Ishikawa (cell line): Measurements from ENCODE around the gene TRPV5.

Source experiments
- CEBPB ChIP-seq: IDR thresholded peaks from 2 replicates; pipeline ENCODE4 v1.6.1; 2012
- CREB1 ChIP-seq: IDR thresholded peaks from 2 replicates; pipeline ENCODE4 v1.6.1; 2012; ENCODE audit warnings: low read depth
- EGR1 ChIP-seq: IDR thresholded peaks from 2 replicates; pipeline ENCODE4 v1.6.1; 2012
- EP300 ChIP-seq: IDR thresholded peaks from 2 replicates; pipeline ENCODE4 v1.6.1; 2012; ENCODE audit warnings: borderline replicate concordance
- FOXM1 ChIP-seq: IDR thresholded peaks from 2 replicates; pipeline ENCODE4 v1.6.1; 2012; ENCODE audit warnings: low read depth, borderline replicate concordance
- MAX ChIP-seq: IDR thresholded peaks from 2 replicates; pipeline ENCODE4 v1.6.1; 2012
- NFIC ChIP-seq: IDR thresholded peaks from 2 replicates; pipeline ENCODE4 v1.6.1; 2012
- RAD21 ChIP-seq: IDR thresholded peaks from 2 replicates; pipeline ENCODE4 v1.6.1; 2012; ENCODE audit warnings: low read depth
- REST ChIP-seq: IDR thresholded peaks from 2 replicates; pipeline ENCODE4 v1.6.1; 2012; ENCODE audit warnings: low read depth, mild to moderate bottlenecking
- TAF1 ChIP-seq: IDR thresholded peaks from 2 replicates; pipeline ENCODE4 v1.6.1; 2012; ENCODE audit warnings: low read depth, mild to moderate bottlenecking
- TCF12 ChIP-seq: IDR thresholded peaks from 2 replicates; pipeline ENCODE4 v1.6.1; 2012; ENCODE audit warnings: low read depth
- TEAD4 ChIP-seq: IDR thresholded peaks from 2 replicates; pipeline ENCODE4 v1.6.1; 2012
- USF1 ChIP-seq: IDR thresholded peaks from 2 replicates; pipeline ENCODE4 v1.6.1; 2012
- YY1 ChIP-seq: IDR thresholded peaks from 2 replicates; pipeline ENCODE4 v1.6.1; 2012; ENCODE audit warnings: low read depth
- ZBTB7A ChIP-seq: IDR thresholded peaks from 2 replicates; pipeline ENCODE4 v1.6.1; 2012; ENCODE audit warnings: low read depth

TRPV5 gene

GRCh38 chr7:142950235-142950634 is 16.7 kb upstream of the TRPV5 start:
- TF ChIP-seq FOXM1 (no peak), RAD21 (no peak), MAX (no peak), CEBPB (no peak), EGR1 (no peak), CREB1 (no peak), EP300 (no peak), USF1 (no peak), YY1 (no peak)

GRCh38 chr7:142948603-142949002 is 15.1 kb upstream of the TRPV5 start:
- no peak for TF ChIP-seq TAF1
- TF ChIP-seq ZBTB7A, result no peak
- no peak for TF ChIP-seq REST
- no peak for TF ChIP-seq EP300
- TF ChIP-seq RAD21, result no peak
- TF ChIP-seq EGR1, result no peak
- TF ChIP-seq FOXM1, result no peak
- no peak for TF ChIP-seq YY1
- no peak for TF ChIP-seq TEAD4
- no peak for TF ChIP-seq USF1
- TF ChIP-seq MAX, result no peak
- no peak for TF ChIP-seq TCF12
- TF ChIP-seq CEBPB, result no peak

- TF ChIP-seq EP300 (no peak), TAF1 (no peak), TCF12 (no peak), EGR1 (no peak), MAX (no peak), REST (no peak), USF1 (no peak), NFIC (no peak), CREB1 (no peak), YY1 (no peak), TEAD4 (no peak), CEBPB (no peak), ZBTB7A (no peak), FOXM1 (no peak), RAD21 (no peak)
Measured at GRCh38 chr7:142945001-142945400, 11.5 kb upstream of the TRPV5 start.

- TF ChIP-seq TAF1 (no peak), FOXM1 (no peak), CREB1 (no peak), EP300 (no peak), YY1 (no peak), REST (no peak), USF1 (no peak), CEBPB (no peak), NFIC (no peak), TEAD4 (no peak), EGR1 (no peak), TCF12 (no peak), RAD21 (no peak), MAX (no peak), ZBTB7A (no peak)
Measured at GRCh38 chr7:142943706-142944268, 10.2 kb upstream of the TRPV5 start.
